Omental fat pad (tissue), 4 donors: Measurements from ENCODE around the gene GPR153. TPM values are rescaled to one million over a fixed set of nuclear protein-coding genes. Genes with fewer than 3 reads are reported as not detected.

Experiments
- ATAC-seq: fragments of 150-250 bp; one replicate; pipeline ENCODE4 v1.9.1; 2016; ENCODE audit warnings: mild to moderate bottlenecking, moderate library complexity; ENCODE audit not compliant: low FRiP score
- DNase-seq: peaks from one replicate; pipeline ENCODE4 v3.0.0-alpha.2; 2019; ENCODE audit warnings: low spot score
- CTCF ChIP-seq, 3 donors: fragments of 450-650 bp; IDR thresholded peaks; one replicate each; pipeline ENCODE4 v1.5.1; 2016 to 2017; ENCODE audit warnings: antibody characterized with exemption in 3 of 3, mild to moderate bottlenecking in 3 of 3, moderate library complexity in 2 of 3
- total RNA-seq, 4 donors: library from RNA; depleted of rRNA; stranded (reverse); fragments of >200 nt; gene quantifications; one replicate each; pipeline ENCODE4 v1.1.0, GENCODE V29; 2016

The GPR153 gene
- total RNA-seq, 4 donors from 2014 or later = 10.9 to 19.8 (median 14.3) TPM

GRCh38 chr1:6208723-6209660, 51.9 kb downstream of the GPR153 start:
- TF ChIP-seq CTCF (IDR thresholded peaks at IDR 0.05) = no peak
- ATAC-seq = no peak
- DNase-seq = no peak

- ATAC-seq = no peak
These were observed 53.0 kb downstream of the GPR153 start for GRCh38 chr1:6207921-6208320.

GRCh38 chr1:6207075-6207885, 53.6 kb downstream of the GPR153 start:
- no peak for DNase-seq
- ATAC-seq = no peak
- no peak for TF ChIP-seq CTCF (IDR thresholded peaks at IDR 0.05)

More at GRCh38 chr1:6207921-6208320, 53.0 kb downstream of the GPR153 start:
- DNase-seq = no peak
- TF ChIP-seq CTCF (IDR thresholded peaks at IDR 0.05) = no peak

GRCh38 chr1:6206520-6206855, 54.4 kb downstream of the GPR153 start:
- DNase-seq (no peak), ATAC-seq (no peak)
- TF ChIP-seq CTCF (IDR thresholded peaks at IDR 0.05) = no peak

GRCh38 chr1:6205849-6206519, 54.9 kb downstream of the GPR153 start, which contains the start of gene RNF207:
TSS of gene RNF207 (plus strand) at chr1:6206119. CDS start at chr1:6206536, 417 bp downstream.
- no peak for DNase-seq
- peak; percentile 69 for ATAC-seq
- no peak for TF ChIP-seq CTCF (IDR thresholded peaks at IDR 0.05)

GRCh38 chr1:6202256-6202655, 58.6 kb downstream of the GPR153 start:
- no peak for TF ChIP-seq CTCF (IDR thresholded peaks at IDR 0.05)
- ATAC-seq (no peak), DNase-seq (no peak)
